Measurements from ENCODE around the gene GRPR. TPM values are rescaled to one million over a fixed set of nuclear protein-coding genes. Genes with fewer than 3 reads are reported as not detected.
"Not testable (repeated sequence)": the region's sequence is repeated elsewhere in the genome, so short reads cannot be mapped to it uniquely, and the experiment has no call there.

GRPR gene
- total and polyA plus RNA-seq, 4 donors: 0.08 TPM; not detected in 3

- Histone ChIP-seq H3K4me3 (ENCODE audit: low read depth in 1 of 3, low read length in 3 of 3) (no peak overlapping the region), H3K27me3 (ENCODE audit: control insufficient read depth in 4 of 4, insufficient read depth in 4 of 4, low read length in 3 of 4) (no peaks in the 10 kb centered on the region), H3K27ac (ENCODE audit: low read depth in 1 of 2, low read length in 2 of 2) (no peak overlapping the region), H3K9me3 (ENCODE audit: control insufficient read depth in 4 of 4, low read length in 3 of 4) (no peaks in the 10 kb centered on the region), H3K36me3 (ENCODE audit: control insufficient read depth in 4 of 4, insufficient read depth in 3 of 4, low read depth in 1 of 4, low read length in 3 of 4) (no peaks in the 10 kb centered on the region), H3K4me1 (ENCODE audit: control insufficient read depth in 4 of 4, insufficient read depth in 4 of 4, low read length in 3 of 4) (no peaks in the 10 kb centered on the region), H3K9ac (ENCODE audit: low read depth in 1 of 2, low read length in 2 of 2) (no peak overlapping the region)
- DNase-seq (ENCODE audit: low spot score): no peak
- WGBS: 89% methylated on average over 5 of the region's 5 CpGs
- TF ChIP-seq RAD21 (IDR thresholded peaks at IDR 0.05) (no peak), MAX (IDR thresholded peaks at IDR 0.05) (no peak), EGR1 (IDR thresholded peaks at IDR 0.05; ENCODE audit: low read depth in 2 of 2) (no peak)
These were observed 33.4 kb downstream of the GRPR start for GRCh38 chrX:16156692-16157331.

- Histone ChIP-seq H3K4me1 (ENCODE audit: control insufficient read depth in 4 of 4, insufficient read depth in 4 of 4, low read length in 3 of 4) (no peaks in the 10 kb centered on the region), H3K36me3 (ENCODE audit: control insufficient read depth in 4 of 4, insufficient read depth in 3 of 4, low read depth in 1 of 4, low read length in 3 of 4) (no peaks in the 10 kb centered on the region), H3K9me3 (ENCODE audit: control insufficient read depth in 4 of 4, low read length in 3 of 4) (no peaks in the 10 kb centered on the region), H3K9ac (ENCODE audit: low read depth in 1 of 2, low read length in 2 of 2) (no peak overlapping the region), H3K4me3 (ENCODE audit: low read depth in 1 of 3, low read length in 3 of 3) (no peak overlapping the region), H3K27ac (ENCODE audit: low read depth in 1 of 2, low read length in 2 of 2) (no peak overlapping the region), H3K27me3 (ENCODE audit: control insufficient read depth in 4 of 4, insufficient read depth in 4 of 4, low read length in 3 of 4) (no peaks in the 10 kb centered on the region)
- DNase-seq (ENCODE audit: low spot score): no peak
- 67% methylated on average over 3 of the region's 3 CpGs for WGBS
- TF ChIP-seq NR2F2 (IDR thresholded peaks at IDR 0.05): no peak
- no peak for TF ChIP-seq CTCF (IDR thresholded peaks at IDR 0.05; ENCODE audit: low read depth, low read length, missing input control)
- no peak for TF ChIP-seq FOXA1 (IDR thresholded peaks at IDR 0.05)
- TF ChIP-seq SP1 (IDR thresholded peaks at IDR 0.05): no peak
- TF ChIP-seq EGR1 (IDR thresholded peaks at IDR 0.05; ENCODE audit: low read depth in 2 of 2): no peak
- TF ChIP-seq REST (IDR thresholded peaks at IDR 0.05): no peak
- TF ChIP-seq YY1 (IDR thresholded peaks at IDR 0.05): no peak
- no peak for TF ChIP-seq ZBTB33 (IDR thresholded peaks at IDR 0.05)
- TF ChIP-seq MAX (IDR thresholded peaks at IDR 0.05): no peak
- no peak for TF ChIP-seq TAF1 (conservative IDR thresholded peaks at IDR 0.05)
- no peak for TF ChIP-seq HNF4A (conservative IDR thresholded peaks at IDR 0.05)
- TF ChIP-seq ATF3 (IDR thresholded peaks at IDR 0.05): no peak
- TF ChIP-seq HNF4G (IDR thresholded peaks at IDR 0.05): no peak
- no peak for TF ChIP-seq FOXA2 (IDR thresholded peaks at IDR 0.05)
- TF ChIP-seq RXRA (IDR thresholded peaks at IDR 0.05): no peak
- no peak for TF ChIP-seq JUND (IDR thresholded peaks at IDR 0.05)
- TF ChIP-seq GABPA (IDR thresholded peaks at IDR 0.05 in 1 of 2, conservative IDR thresholded peaks at IDR 0.05 in 1 of 2): no peak
These were observed 37.4 kb downstream of the GRPR start for GRCh38 chrX:16160729-16161128.

GRCh38 chrX:16161173-16161572, 37.8 kb downstream of the GRPR start:
- WGBS: 92% methylated on average over 2 of the region's 2 CpGs
- H3K4me1 ChIP-seq (ENCODE audit: control insufficient read depth in 4 of 4, insufficient read depth in 4 of 4, low read length in 3 of 4): not testable (repeated sequence)

More at GRCh38 chrX:16161173-16161572, 37.8 kb downstream of the GRPR start:
- not testable (repeated sequence) for H3K9ac ChIP-seq (ENCODE audit: low read depth in 1 of 2, low read length in 2 of 2); H3K27ac ChIP-seq (ENCODE audit: low read depth in 1 of 2, low read length in 2 of 2); DNase-seq (ENCODE audit: low spot score); H3K27me3 ChIP-seq (ENCODE audit: control insufficient read depth in 4 of 4, insufficient read depth in 4 of 4, low read length in 3 of 4); H3K4me3 ChIP-seq (ENCODE audit: low read depth in 1 of 3, low read length in 3 of 3); H3K9me3 ChIP-seq (ENCODE audit: control insufficient read depth in 4 of 4, low read length in 3 of 4); H3K36me3 ChIP-seq (ENCODE audit: control insufficient read depth in 4 of 4, insufficient read depth in 3 of 4, low read depth in 1 of 4, low read length in 3 of 4)
